H1 (cell line): ENCODE results near the gene OR4D6. TPM values are rescaled to one million over a fixed set of nuclear protein-coding genes. Genes with fewer than 3 reads are reported as not detected.

Experiments
- CTCF ChIA-PET: fragments of 300-600 bp; sonication (Branson Sonifier 250); formaldehyde crosslinking; loops from one replicate; lab custom pipeline; 2021; ENCODE audit not compliant: partially characterized antibody; lab: Charles Lee
- POLR2A ChIA-PET: fragments of 300-600 bp; sonication (Branson Sonifier 250); formaldehyde crosslinking; loops from one replicate; lab custom pipeline; 2021; ENCODE audit warnings: inconsistent platforms; ENCODE audit not compliant: partially characterized antibody; lab: Charles Lee
- DNase-seq, 2 experiments: peaks; one replicate each; pipeline versions ENCODE4 v3.0.0 to v3.0.0-alpha.2; 2010 to 2022; ENCODE audit warnings: low spot score in 2 of 2, low read depth in 1 of 2, mixed read lengths in 1 of 2
- FAIRE-seq: peaks from 2 replicates; lab custom pipeline; 2011; peaks lifted over from hg19 to GRCh38; lab: Jason Lieb, UNC
- H2AFZ ChIP-seq: 2 replicates; pipeline ENCODE4 v1.8.1; 2012; ENCODE audit warnings: low read length, inconsistent platforms
- H2AK5ac ChIP-seq: 2 replicates; pipeline ENCODE4 v1.6.1; 2013; ENCODE audit warnings: low read depth, low read length
- H2BK120ac ChIP-seq: replicated peaks from 2 replicates; pipeline ENCODE3; 2013; ENCODE audit warnings: low read depth, low read length, inconsistent platforms
- H2BK12ac ChIP-seq: 2 replicates; pipeline ENCODE4 v1.6.1; 2013; ENCODE audit warnings: low read depth, low read length
- H2BK15ac ChIP-seq: 2 replicates; pipeline ENCODE4 v1.6.1; 2013; ENCODE audit warnings: low read length
- H2BK20ac ChIP-seq: 2 replicates; pipeline ENCODE4 v1.6.1; 2013; ENCODE audit warnings: low read length
- H2BK5ac ChIP-seq: 2 replicates; pipeline ENCODE4 v1.6.1; 2013; ENCODE audit warnings: low read depth, low read length
- H3K14ac ChIP-seq: 2 replicates; pipeline ENCODE4 v1.6.1; 2013; ENCODE audit warnings: inconsistent platforms; ENCODE audit not compliant: insufficient read length
- H3K18ac ChIP-seq: 2 replicates; pipeline ENCODE4 v1.6.1; 2013; ENCODE audit warnings: low read length; ENCODE audit errors: extremely low read depth
- H3K23ac ChIP-seq: 2 replicates; pipeline ENCODE4 v1.6.1; 2013; ENCODE audit warnings: inconsistent platforms; ENCODE audit not compliant: insufficient read length
- H3K23me2 ChIP-seq: 2 replicates; pipeline ENCODE4 v1.6.1; 2013; ENCODE audit warnings: low read depth, low read length
- H3K27ac ChIP-seq: 2 replicates; pipeline ENCODE4 v1.6.1; 2011; ENCODE audit warnings: low read depth, low read length, inconsistent platforms
- H3K27me3 ChIP-seq, 4 experiments: replicated peaks in 1 of 4; 1 replicate in 1 of 4; 2 replicates in 3 of 4; pipeline versions ENCODE4 v1.6.1 to v1.8.1; 2011 to 2013; ENCODE audit warnings: low read length in 3 of 4, mild to moderate bottlenecking in 3 of 4, inconsistent platforms in 2 of 4, mixed read lengths in 2 of 4, moderate library complexity in 1 of 4; ENCODE audit not compliant: control insufficient read depth in 3 of 4, insufficient read depth in 3 of 4; ENCODE audit errors: extremely low read depth in 1 of 4
- H3K36me3 ChIP-seq, 4 experiments: 2 replicates each; pipeline versions ENCODE4 v1.6.1 to v1.8.1; 2011 to 2013; ENCODE audit warnings: mild to moderate bottlenecking in 4 of 4, low read length in 3 of 4, moderate library complexity in 2 of 4, control low read depth in 1 of 4, inconsistent platforms in 1 of 4; ENCODE audit not compliant: insufficient read depth in 4 of 4, control insufficient read depth in 2 of 4
- H3K4ac ChIP-seq: replicated peaks from 2 replicates; pipeline ENCODE3; 2013; ENCODE audit warnings: low read length, low read depth, mixed read lengths, inconsistent platforms; ENCODE audit not compliant: insufficient read length
- H3K4me1 ChIP-seq, 4 experiments: replicated peaks in 1 of 4; 1 replicate in 1 of 4; 2 replicates in 3 of 4; pipeline versions ENCODE4 v1.6.1 to v1.8.1; 2011 to 2013; ENCODE audit warnings: low read length in 3 of 4, inconsistent platforms in 2 of 4, mixed read lengths in 1 of 4; ENCODE audit not compliant: insufficient read depth in 4 of 4, control insufficient read depth in 3 of 4
- H3K4me2 ChIP-seq, 2 experiments: 2 replicates each; pipeline versions ENCODE4 v1.6.1 to v1.8.1; 2011 to 2013; ENCODE audit warnings: low read depth in 2 of 2, low read length in 2 of 2, control low read depth in 1 of 2, inconsistent platforms in 1 of 2, mild to moderate bottlenecking in 1 of 2; ENCODE audit not compliant: insufficient read depth in 1 of 2
- H3K4me3 ChIP-seq, 4 experiments: fragments of 200-600, 300-600 bp in 1 of 4; sonication (generic), shearing (Covaris generic), sonication (Bioruptor Twin) in 1 of 4; 2 replicates each; pipeline versions ENCODE4 v1.5.1 to v1.8.1; 2011 to 2016; ENCODE audit warnings: low read length in 4 of 4, low read depth in 3 of 4, control low read depth in 2 of 4, inconsistent platforms in 2 of 4, mild to moderate bottlenecking in 2 of 4, mixed read lengths in 1 of 4, moderate library complexity in 1 of 4; ENCODE audit not compliant: insufficient read depth in 2 of 4; ENCODE audit errors: extremely low read depth in 1 of 4
- H3K56ac ChIP-seq: replicated peaks from 2 replicates; pipeline ENCODE3; 2013; ENCODE audit warnings: low read depth, mild to moderate bottlenecking, mixed read lengths, low read length, inconsistent platforms; ENCODE audit not compliant: insufficient read length
- H3K79me1 ChIP-seq: 2 replicates; pipeline ENCODE4 v1.6.1; 2013; ENCODE audit warnings: low read depth, low read length, control low read depth
- H3K79me2 ChIP-seq, 2 experiments: 2 replicates each; pipeline versions ENCODE4 v1.6.1 to v1.8.1; 2012 to 2013; ENCODE audit warnings: low read length in 2 of 2, mild to moderate bottlenecking in 2 of 2, inconsistent platforms in 1 of 2; ENCODE audit not compliant: insufficient read depth in 2 of 2, control insufficient read depth in 1 of 2
- H3K9ac ChIP-seq, 4 experiments: replicated peaks in 1 of 4; 1 replicate in 1 of 4; 2 replicates in 3 of 4; pipeline versions ENCODE4 v1.6.1 to v1.8.1; 2011 to 2013; ENCODE audit warnings: low read depth in 3 of 4, low read length in 3 of 4, control low read depth in 2 of 4, mild to moderate bottlenecking in 2 of 4, moderate library complexity in 2 of 4, inconsistent platforms in 1 of 4; ENCODE audit errors: extremely low read depth in 1 of 4
- H3K9me3 ChIP-seq, 2 experiments: 2 replicates each; pipeline versions ENCODE4 v1.6.1 to v1.8.1; 2012 to 2013; ENCODE audit warnings: mild to moderate bottlenecking in 2 of 2, moderate library complexity in 2 of 2, control low read depth in 1 of 2, inconsistent platforms in 1 of 2, low read depth in 1 of 2, low read length in 1 of 2, mixed read lengths in 1 of 2; ENCODE audit not compliant: insufficient read depth in 2 of 2
- H4K20me1 ChIP-seq, 2 experiments: replicated peaks in 1 of 2; 2 replicates each; pipeline versions ENCODE3 to v1.8.1; 2011 to 2013; ENCODE audit warnings: inconsistent platforms in 2 of 2, low read length in 2 of 2, mild to moderate bottlenecking in 1 of 2; ENCODE audit not compliant: insufficient read depth in 2 of 2, control insufficient read depth in 1 of 2
- H4K5ac ChIP-seq: 2 replicates; pipeline ENCODE4 v1.6.1; 2013; ENCODE audit warnings: low read length, low read depth, mixed read lengths, inconsistent platforms; ENCODE audit not compliant: insufficient read length
- H4K8ac ChIP-seq: 2 replicates; pipeline ENCODE4 v1.8.0; 2013; ENCODE audit warnings: mild to moderate bottlenecking, moderate library complexity, low read length, inconsistent platforms; ENCODE audit not compliant: insufficient read depth; ENCODE audit errors: extremely low read depth
- H4K91ac ChIP-seq: replicated peaks from 2 replicates; pipeline ENCODE3; 2013; ENCODE audit warnings: low read length, mixed read lengths, inconsistent platforms; ENCODE audit not compliant: insufficient read length
- KDM1A ChIP-seq: fragments of 200-600, 300-600 bp; sonication (generic); IDR thresholded peaks from 2 replicates; pipeline ENCODE4 v1.7.1; 2016; ENCODE audit warnings: mild to moderate bottlenecking, low read length, borderline replicate concordance
- KDM5A ChIP-seq: fragments of 200-600 bp; IDR thresholded peaks from 2 replicates; pipeline ENCODE4 v1.7.1; 2012; ENCODE audit warnings: mild to moderate bottlenecking, low read length, inconsistent platforms, mixed read lengths
- TBP ChIP-seq: IDR thresholded peaks from 2 replicates; pipeline ENCODE4 v1.6.1; 2011; ENCODE audit warnings: low read depth, low read length, improper control_type of control experiment
- WGBS, 2 experiments: shearing (Covaris generic) in 1 of 2; methylation state at CpG; one replicate each; pipeline versions ENCODE4 v1.1.6 to v1.1.7; 2013 to 2015; ENCODE audit warnings: low lambda C conversion rate in 2 of 2, mixed read lengths in 2 of 2, inconsistent platforms in 1 of 2, low coverage in 1 of 2, missing lambda C conversion rate in 1 of 2; ENCODE audit not compliant: insufficient replicate concordance in 2 of 2, insufficient coverage in 1 of 2, insufficient read length in 1 of 2; ENCODE audit errors: extremely low coverage in 1 of 2, missing lambda C conversion rate in 1 of 2; 5-methylcytosine and 5-hydroxymethylcytosine counted together
- polyA plus RNA-seq, 7 experiments: library from polyadenylated mRNA; depleted of rRNA in 3 of 7; stranded (reverse) in 5 of 7; unstranded in 2 of 7; fragments of >200 nt in 5 of 7; fragments of 200-250 nt in 2 of 7; gene quantifications; 1 replicate in 5 of 7; 2 replicates in 1 of 7; 4 replicates in 1 of 7; pipeline versions ENCODE4 v1.2.1 to v1.2.3, GENCODE V29; 2011 to 2013; ENCODE audit warnings: missing spikeins in 2 of 7, mixed read lengths in 2 of 7
- total RNA-seq: library from RNA; stranded (reverse); fragmentation: NEBNext Ultra II Directional; extraction: Animal tissue kit (Norgen Biotek cat#: 25700); gene quantifications from 2 replicates; pipeline ENCODE4 v1.2.1, GENCODE V29; 2021
- TF ChIP-seq, protein P1 (sequence below): IDR thresholded peaks from 2 replicates; pipeline ENCODE4 v1.6.1; 2011; ENCODE audit warnings: low read depth, mild to moderate bottlenecking, low read length; ENCODE audit not compliant: insufficient read depth

Gene OR4D6
- total and polyA plus RNA-seq, 2 of the 8 experiments (the other 6 are each of a cell fraction or from before 2014, with no cell fraction given), result not detected

DNA sequence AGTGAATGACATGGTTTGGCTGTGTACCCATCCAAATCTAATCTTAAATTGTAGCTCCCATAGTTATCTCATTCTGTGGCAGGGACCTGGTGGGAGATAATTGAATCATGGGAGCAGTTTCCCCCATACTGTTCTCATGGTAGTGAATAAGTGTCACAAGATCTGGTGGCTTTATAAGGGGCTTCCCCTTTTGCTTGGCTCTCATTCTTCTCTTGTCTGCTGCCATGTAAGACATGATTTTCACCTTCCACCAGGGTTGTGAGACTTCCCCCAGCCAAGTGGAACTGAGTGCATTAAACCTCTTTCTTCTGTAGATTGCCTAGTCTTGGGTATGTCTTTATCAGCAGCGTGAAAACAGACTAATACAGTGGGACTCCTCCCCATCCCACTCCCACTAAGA is 41.6 kb upstream of the OR4D6 start:
- Histone ChIP-seq H2BK15ac (no peak overlapping the region), H4K5ac (no peak overlapping the region), H4K20me1 (no peaks in the 10 kb centered on the region), H3K56ac (no peak overlapping the region), H3K4me3 (no peak overlapping the region), H3K27ac (no peak overlapping the region), H3K14ac (no peak overlapping the region), H3K18ac (no peak overlapping the region), H2BK120ac (no peak overlapping the region), H2AFZ (no peak overlapping the region), H3K27me3 (no peaks in the 10 kb centered on the region), H3K23ac (no peak overlapping the region), H4K8ac (no peak overlapping the region), H3K4ac (no peak overlapping the region), H3K79me2 (no peaks in the 10 kb centered on the region), H3K23me2 (no peaks in the 10 kb centered on the region), H3K9me3 (peaks cover 5 to 7% of the 10 kb centered on the region in 2 experiments; a peak in 2 of 4 replicates), H3K9ac (no peak overlapping the region), H3K4me2 (no peak overlapping the region), H2BK5ac (no peak overlapping the region), H2AK5ac (no peak overlapping the region), H4K91ac (no peak overlapping the region), H3K4me1 (no peaks in the 10 kb centered on the region), H2BK12ac (no peak overlapping the region), H3K36me3 (no peaks in the 10 kb centered on the region; a peak in 1 of 8 replicates), H3K79me1 (no peaks in the 10 kb centered on the region), H2BK20ac (no peak overlapping the region)
- CTCF ChIA-PET, result interaction anchor here (1.4 to 4.1 kb wide), 2 partner anchors 15 to 244 kb away, joined by 4 to 10 read pairs; partner anchors contain the start of gene DTX4
- DNase-seq (no peak), FAIRE-seq (no peak)
- no peak for TF ChIP-seq KDM1A
- TF ChIP-seq, protein P1, sequence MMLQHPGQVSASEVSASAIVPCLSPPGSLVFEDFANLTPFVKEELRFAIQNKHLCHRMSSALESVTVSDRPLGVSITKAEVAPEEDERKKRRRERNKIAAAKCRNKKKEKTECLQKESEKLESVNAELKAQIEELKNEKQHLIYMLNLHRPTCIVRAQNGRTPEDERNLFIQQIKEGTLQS, result no peak
- TF ChIP-seq TBP, result no peak
- no peak for TF ChIP-seq KDM5A
- POLR2A ChIA-PET, result no interaction called here
- WGBS, 2 experiments, result 93% methylated on average over 1 of the region's 1 CpG; no CpG with 5 or more reads in 1 of the 2 experiments
